HEK293 (cell line): ENCODE measurements around the gene PSMD12.
A peak's percentile ranks its signal among the peaks of the same experiment; 100 is the strongest.

ENCODE experiments used
- IKZF3 ChIP-seq: fragments of 450-650 bp; IDR thresholded peaks from 2 replicates; pipeline ENCODE4 v1.5.0; 2018; ENCODE audit warnings: missing biosample characterization, mild to moderate bottlenecking, missing genetic modification characterization, moderate library complexity
- KLF1 ChIP-seq: fragments of 450-650 bp; formaldehyde crosslinking; IDR thresholded peaks from 2 replicates; pipeline ENCODE4 v1.5.1; 2016; ENCODE audit warnings: missing biosample characterization, missing genetic modification characterization
- ZBTB48 ChIP-seq: fragments of 450-650 bp; formaldehyde crosslinking; IDR thresholded peaks from 2 replicates; pipeline ENCODE4 v1.5.1; 2016; ENCODE audit warnings: missing biosample characterization, missing genetic modification characterization
- ZBTB7A ChIP-seq: fragments of 450-650 bp; formaldehyde crosslinking; IDR thresholded peaks from 2 replicates; pipeline ENCODE4 v1.5.1; 2016; ENCODE audit warnings: low read depth, missing biosample characterization, missing genetic modification characterization
- ZFHX2 ChIP-seq: fragments of 450-650 bp; formaldehyde crosslinking; conservative IDR thresholded peaks from 2 replicates; pipeline ENCODE4 v1.5.1; 2016; ENCODE audit warnings: missing biosample characterization, missing genetic modification characterization
- ZNF146 ChIP-seq: fragments of 450-650 bp; formaldehyde crosslinking; IDR thresholded peaks from 2 replicates; pipeline ENCODE4 v1.5.1; 2016; ENCODE audit warnings: missing biosample characterization, missing genetic modification characterization
- ZNF23 ChIP-seq: fragments of 450-650 bp; formaldehyde crosslinking; IDR thresholded peaks from 2 replicates; pipeline ENCODE4 v1.5.1; 2016; ENCODE audit warnings: missing biosample characterization, missing genetic modification characterization, borderline replicate concordance
- ZNF302 ChIP-seq: fragments of 450-650 bp; formaldehyde crosslinking; IDR thresholded peaks from 2 replicates; pipeline ENCODE4 v1.5.1; 2016; ENCODE audit warnings: missing biosample characterization, missing genetic modification characterization, low read depth
- ZNF354C ChIP-seq: fragments of 450-650 bp; formaldehyde crosslinking; IDR thresholded peaks from 2 replicates; pipeline ENCODE4 v1.5.1; 2016; ENCODE audit warnings: missing biosample characterization, missing genetic modification characterization, low read depth, borderline replicate concordance
- ZNF37A ChIP-seq: fragments of 450-650 bp; IDR thresholded peaks from 2 replicates; pipeline ENCODE4 v1.5.1; 2018; ENCODE audit warnings: missing biosample characterization, missing genetic modification characterization
- ZNF514 ChIP-seq: fragments of 450-650 bp; formaldehyde crosslinking; IDR thresholded peaks from 2 replicates; pipeline ENCODE4 v1.5.1; 2016; ENCODE audit warnings: missing biosample characterization, missing genetic modification characterization
- ZNF521 ChIP-seq: fragments of 450-650 bp; formaldehyde crosslinking; IDR thresholded peaks from 2 replicates; pipeline ENCODE4 v1.5.1; 2017; ENCODE audit warnings: missing biosample characterization, mild to moderate bottlenecking, missing genetic modification characterization
- ZNF626 ChIP-seq: fragments of 450-650 bp; sonication (Bioruptor Pico); formaldehyde crosslinking; IDR thresholded peaks from 2 replicates; pipeline ENCODE4 v1.5.1; 2018; ENCODE audit warnings: missing biosample characterization, missing genetic modification characterization, inconsistent platforms
- ZNF629 ChIP-seq: fragments of 450-650 bp; formaldehyde crosslinking; IDR thresholded peaks from 2 replicates; pipeline ENCODE4 v1.5.1; 2017; ENCODE audit warnings: missing biosample characterization, missing genetic modification characterization
- TF ChIP-seq, protein P1 (sequence below): fragments of 450-650 bp; formaldehyde crosslinking; IDR thresholded peaks from 2 replicates; pipeline ENCODE4 v1.5.1; 2016; ENCODE audit warnings: missing biosample characterization, missing genetic modification characterization
- TF ChIP-seq, protein P2 (sequence below): fragments of 450-650 bp; formaldehyde crosslinking; IDR thresholded peaks from 2 replicates; pipeline ENCODE4 v1.5.1; 2016; ENCODE audit warnings: missing biosample characterization, missing genetic modification characterization
- TF ChIP-seq, protein P3 (sequence below): fragments of 450-650 bp; formaldehyde crosslinking; IDR thresholded peaks from 2 replicates; pipeline ENCODE4 v1.5.1; 2016; ENCODE audit warnings: missing biosample characterization, missing genetic modification characterization
- TF ChIP-seq, protein P4 (sequence below): fragments of 450-650 bp; formaldehyde crosslinking; IDR thresholded peaks from 2 replicates; pipeline ENCODE4 v1.5.1; 2016; ENCODE audit warnings: missing biosample characterization, missing genetic modification characterization

PSMD12 gene

DNA sequence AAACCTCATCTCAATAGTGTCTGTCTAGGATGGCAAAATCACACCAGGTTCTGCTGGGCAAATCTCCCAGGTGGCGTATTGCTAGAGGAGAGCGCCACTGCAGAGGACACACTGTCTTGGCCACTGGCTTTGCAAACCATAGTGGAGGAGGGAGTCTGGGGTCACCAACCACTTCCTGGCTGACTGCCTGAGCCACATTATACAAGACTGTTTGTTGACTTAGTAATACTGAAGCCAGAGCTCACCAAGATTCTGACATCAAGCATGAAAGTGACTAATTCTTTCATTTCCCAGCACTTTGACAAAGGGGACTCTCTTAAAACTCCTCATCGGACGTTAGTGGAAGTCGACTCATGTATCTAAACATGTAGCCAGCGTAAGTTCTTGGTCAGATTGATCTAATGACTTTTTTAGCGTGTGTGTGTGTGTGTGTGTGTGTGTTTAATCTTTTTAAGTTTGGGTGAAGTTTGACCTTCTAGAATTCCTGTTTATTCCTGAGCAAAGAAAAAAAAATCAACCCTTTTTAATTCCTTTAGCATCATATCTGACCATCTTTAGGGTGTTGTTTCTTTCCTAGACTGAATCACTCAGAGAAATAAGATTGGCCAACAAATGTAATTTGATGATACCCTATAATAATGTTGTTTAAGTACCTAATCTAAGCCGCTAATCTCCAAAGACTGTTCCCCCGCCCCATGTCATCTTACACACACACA, 24.4 kb upstream of the PSMD12 start (continued):
- no peak for TF ChIP-seq ZNF146
- no peak for TF ChIP-seq ZNF514
- TF ChIP-seq ZNF521 (tag by site-specific recombination), result no peak
- TF ChIP-seq, protein P1, sequence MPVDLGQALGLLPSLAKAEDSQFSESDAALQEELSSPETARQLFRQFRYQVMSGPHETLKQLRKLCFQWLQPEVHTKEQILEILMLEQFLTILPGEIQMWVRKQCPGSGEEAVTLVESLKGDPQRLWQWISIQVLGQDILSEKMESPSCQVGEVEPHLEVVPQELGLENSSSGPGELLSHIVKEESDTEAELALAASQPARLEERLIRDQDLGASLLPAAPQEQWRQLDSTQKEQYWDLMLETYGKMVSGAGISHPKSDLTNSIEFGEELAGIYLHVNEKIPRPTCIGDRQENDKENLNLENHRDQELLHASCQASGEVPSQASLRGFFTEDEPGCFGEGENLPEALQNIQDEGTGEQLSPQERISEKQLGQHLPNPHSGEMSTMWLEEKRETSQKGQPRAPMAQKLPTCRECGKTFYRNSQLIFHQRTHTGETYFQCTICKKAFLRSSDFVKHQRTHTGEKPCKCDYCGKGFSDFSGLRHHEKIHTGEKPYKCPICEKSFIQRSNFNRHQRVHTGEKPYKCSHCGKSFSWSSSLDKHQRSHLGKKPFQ (tag by site-specific recombination), result no peak
- TF ChIP-seq ZNF629 (tag by site-specific recombination), result peak; percentile 48
- no peak for TF ChIP-seq ZNF23 (tag by site-specific recombination)
- peak; percentile 33; the same call in 1 of the 2 replicates for TF ChIP-seq ZBTB48 (tag by site-specific recombination)
- no peak for TF ChIP-seq ZNF37A
- no peak for TF ChIP-seq ZNF626
- TF ChIP-seq ZNF302 (tag by site-specific recombination), result no peak
- no peak for TF ChIP-seq ZNF354C (tag by site-specific recombination)
- no peak for TF ChIP-seq ZBTB7A
- TF ChIP-seq, protein P2, sequence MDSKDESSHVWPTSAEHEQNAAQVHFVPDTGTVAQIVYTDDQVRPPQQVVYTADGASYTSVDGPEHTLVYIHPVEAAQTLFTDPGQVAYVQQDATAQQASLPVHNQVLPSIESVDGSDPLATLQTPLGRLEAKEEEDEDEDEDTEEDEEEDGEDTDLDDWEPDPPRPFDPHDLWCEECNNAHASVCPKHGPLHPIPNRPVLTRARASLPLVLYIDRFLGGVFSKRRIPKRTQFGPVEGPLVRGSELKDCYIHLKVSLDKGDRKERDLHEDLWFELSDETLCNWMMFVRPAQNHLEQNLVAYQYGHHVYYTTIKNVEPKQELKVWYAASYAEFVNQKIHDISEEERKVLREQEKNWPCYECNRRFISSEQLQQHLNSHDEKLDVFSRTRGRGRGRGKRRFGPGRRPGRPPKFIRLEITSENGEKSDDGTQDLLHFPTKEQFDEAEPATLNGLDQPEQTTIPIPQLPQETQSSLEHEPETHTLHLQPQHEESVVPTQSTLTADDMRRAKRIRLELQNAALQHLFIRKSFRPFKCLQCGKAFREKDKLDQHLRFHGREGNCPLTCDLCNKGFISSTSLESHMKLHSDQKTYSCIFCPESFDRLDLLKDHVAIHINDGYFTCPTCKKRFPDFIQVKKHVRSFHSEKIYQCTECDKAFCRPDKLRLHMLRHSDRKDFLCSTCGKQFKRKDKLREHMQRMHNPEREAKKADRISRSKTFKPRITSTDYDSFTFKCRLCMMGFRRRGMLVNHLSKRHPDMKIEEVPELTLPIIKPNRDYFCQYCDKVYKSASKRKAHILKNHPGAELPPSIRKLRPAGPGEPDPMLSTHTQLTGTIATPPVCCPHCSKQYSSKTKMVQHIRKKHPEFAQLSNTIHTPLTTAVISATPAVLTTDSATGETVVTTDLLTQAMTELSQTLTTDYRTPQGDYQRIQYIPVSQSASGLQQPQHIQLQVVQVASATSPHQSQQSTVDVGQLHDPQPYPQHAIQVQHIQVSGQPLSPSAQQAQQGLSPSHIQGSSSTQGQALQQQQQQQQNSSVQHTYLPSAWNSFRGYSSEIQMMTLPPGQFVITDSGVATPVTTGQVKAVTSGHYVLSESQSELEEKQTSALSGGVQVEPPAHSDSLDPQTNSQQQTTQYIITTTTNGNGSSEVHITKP (tag by site-specific recombination), result no peak
- TF ChIP-seq, protein P3, sequence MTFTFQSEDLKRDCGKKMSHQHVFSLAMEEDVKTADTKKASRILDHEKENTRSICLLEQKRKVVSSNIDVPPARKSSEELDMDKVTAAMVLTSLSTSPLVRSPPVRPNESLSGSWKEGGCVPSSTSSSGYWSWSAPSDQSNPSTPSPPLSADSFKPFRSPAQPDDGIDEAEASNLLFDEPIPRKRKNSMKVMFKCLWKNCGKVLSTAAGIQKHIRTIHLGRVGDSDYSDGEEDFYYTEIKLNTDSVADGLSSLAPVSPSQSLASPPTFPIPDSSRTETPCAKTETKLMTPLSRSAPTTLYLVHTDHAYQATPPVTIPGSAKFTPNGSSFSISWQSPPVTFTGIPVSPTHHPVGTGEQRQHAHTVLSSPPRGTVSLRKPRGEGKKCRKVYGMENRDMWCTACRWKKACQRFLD (tag by site-specific recombination), result no peak
- TF ChIP-seq KLF1, result no peak
- TF ChIP-seq ZFHX2 (tag by site-specific recombination), result no peak
- TF ChIP-seq, protein P4, sequence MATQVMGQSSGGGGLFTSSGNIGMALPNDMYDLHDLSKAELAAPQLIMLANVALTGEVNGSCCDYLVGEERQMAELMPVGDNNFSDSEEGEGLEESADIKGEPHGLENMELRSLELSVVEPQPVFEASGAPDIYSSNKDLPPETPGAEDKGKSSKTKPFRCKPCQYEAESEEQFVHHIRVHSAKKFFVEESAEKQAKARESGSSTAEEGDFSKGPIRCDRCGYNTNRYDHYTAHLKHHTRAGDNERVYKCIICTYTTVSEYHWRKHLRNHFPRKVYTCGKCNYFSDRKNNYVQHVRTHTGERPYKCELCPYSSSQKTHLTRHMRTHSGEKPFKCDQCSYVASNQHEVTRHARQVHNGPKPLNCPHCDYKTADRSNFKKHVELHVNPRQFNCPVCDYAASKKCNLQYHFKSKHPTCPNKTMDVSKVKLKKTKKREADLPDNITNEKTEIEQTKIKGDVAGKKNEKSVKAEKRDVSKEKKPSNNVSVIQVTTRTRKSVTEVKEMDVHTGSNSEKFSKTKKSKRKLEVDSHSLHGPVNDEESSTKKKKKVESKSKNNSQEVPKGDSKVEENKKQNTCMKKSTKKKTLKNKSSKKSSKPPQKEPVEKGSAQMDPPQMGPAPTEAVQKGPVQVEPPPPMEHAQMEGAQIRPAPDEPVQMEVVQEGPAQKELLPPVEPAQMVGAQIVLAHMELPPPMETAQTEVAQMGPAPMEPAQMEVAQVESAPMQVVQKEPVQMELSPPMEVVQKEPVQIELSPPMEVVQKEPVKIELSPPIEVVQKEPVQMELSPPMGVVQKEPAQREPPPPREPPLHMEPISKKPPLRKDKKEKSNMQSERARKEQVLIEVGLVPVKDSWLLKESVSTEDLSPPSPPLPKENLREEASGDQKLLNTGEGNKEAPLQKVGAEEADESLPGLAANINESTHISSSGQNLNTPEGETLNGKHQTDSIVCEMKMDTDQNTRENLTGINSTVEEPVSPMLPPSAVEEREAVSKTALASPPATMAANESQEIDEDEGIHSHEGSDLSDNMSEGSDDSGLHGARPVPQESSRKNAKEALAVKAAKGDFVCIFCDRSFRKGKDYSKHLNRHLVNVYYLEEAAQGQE (tag by site-specific recombination), result no peak
- no peak for TF ChIP-seq IKZF3 (tag by site-specific recombination)
- TF ChIP-seq, all 188 proteins: peak for 17
